ENCODE measurements around the gene SP140L.
"Not testable (repeated sequence)": the region's sequence is repeated elsewhere in the genome, so short reads cannot be mapped to it uniquely, and the experiment has no call there.

The SP140L gene

GRCh38 chr2:230384986-230385385, 58.0 kb downstream of the SP140L start:
- DNase-seq = no peak

DNA sequence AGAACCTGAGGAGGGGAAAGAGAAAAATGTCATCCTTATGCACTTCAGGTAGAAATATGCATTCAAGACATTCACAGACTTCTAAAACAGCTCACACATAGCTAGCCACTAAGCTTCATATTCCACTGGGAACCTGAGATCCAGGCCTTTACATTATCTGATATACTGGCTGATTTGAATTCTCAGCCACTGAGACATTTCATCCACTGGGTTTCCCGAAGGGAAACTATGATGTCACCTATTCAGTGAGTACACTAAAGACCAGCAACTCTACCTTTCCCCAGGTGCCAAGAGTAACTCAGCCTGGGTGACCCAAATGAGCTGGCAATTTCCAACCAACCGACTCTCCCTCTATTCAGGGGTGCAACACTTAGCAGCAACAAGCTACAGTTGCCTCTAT, 67.3 kb downstream of the SP140L start:
- DNase-seq = no peak

GRCh38 chr2:230398698-230399097, 71.7 kb downstream of the SP140L start:
- DNase-seq = not testable (repeated sequence)

GRCh38 chr2:230400041-230400440, 73.0 kb downstream of the SP140L start:
- no peak for DNase-seq

- DNase-seq = no peak
Observed at GRCh38 chr2:230400454-230400853, 73.5 kb downstream of the SP140L start.

GRCh38 chr2:230401026-230401425, 74.0 kb downstream of the SP140L start:
- DNase-seq = not testable (repeated sequence)

GRCh38 chr2:230403746-230404145, 76.8 kb downstream of the SP140L start:
- DNase-seq = no peak

DNA sequence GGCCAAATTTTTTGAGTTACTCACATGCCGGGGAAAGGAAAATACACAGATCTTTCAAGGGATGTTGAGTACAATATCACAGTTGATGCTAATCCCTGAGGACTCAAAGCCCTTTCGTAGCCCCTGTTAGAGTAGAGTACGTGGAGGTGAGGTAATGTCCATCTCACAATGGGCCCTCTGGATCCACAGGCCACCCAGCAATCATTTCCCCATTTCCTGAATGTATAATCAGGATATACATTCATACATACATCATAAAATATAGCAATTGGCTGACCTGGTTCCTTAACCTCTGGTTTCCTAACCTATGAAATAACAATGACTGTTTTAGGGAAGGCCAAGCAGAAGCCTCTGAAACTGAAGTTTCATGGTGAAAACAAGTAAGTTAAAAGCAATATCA, 78.8 kb downstream of the SP140L start:
- DNase-seq = no peak

DNA sequence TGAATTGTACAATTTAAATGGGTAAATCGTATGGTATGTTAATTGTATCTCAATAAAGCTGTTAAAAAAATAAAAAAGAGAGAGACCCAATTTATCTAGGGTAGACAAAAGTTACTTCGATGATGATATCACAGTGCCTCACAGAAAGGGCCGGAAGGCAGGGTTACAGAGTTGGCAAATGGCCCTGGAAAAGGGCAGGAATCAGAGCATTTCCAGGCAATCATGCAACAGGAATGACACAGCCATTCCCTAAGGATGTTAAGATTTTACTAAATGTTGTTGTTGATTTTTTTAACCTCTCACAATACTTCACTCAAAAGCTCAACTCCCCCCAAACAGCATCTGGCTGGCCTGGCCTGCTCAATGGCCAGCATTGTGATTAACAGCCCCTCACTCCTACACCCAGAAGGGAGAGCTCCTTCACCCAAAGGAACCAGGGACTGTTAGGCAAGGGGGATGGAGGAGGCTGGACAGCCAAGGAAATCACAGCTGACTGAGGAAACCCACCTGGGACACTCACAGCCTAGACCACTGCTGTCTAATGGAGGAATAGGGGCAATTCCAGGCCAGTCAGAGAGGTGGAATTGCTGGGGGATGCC, 81.3 kb downstream of the SP140L start:
- no peak for DNase-seq

GRCh38 chr2:230409316-230409715, 82.3 kb downstream of the SP140L start:
- not testable (repeated sequence) for DNase-seq

DNA sequence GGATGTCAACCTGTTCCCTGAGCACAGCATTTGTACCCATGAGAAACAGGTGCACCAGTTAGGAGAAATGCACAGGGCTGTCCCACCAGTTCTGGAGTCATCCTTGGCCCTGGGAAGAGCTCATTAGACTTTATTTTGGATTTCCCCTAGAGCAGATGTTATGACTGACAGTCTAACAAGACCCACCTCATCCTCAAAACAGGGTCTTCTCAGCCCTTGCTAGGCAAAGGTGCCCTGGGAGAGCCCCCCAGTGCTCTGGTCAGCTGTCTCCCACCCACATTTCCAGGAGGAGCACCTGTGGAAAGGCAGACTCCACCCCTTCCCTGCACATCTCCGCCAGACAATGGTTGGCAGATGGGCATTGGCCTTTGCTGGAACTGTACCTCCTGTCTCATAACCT, 83.3 kb downstream of the SP140L start:
- DNase-seq = no peak

GRCh38 chr2:230410861-230411569, 84.0 kb downstream of the SP140L start:
- no peak for DNase-seq

DNA sequence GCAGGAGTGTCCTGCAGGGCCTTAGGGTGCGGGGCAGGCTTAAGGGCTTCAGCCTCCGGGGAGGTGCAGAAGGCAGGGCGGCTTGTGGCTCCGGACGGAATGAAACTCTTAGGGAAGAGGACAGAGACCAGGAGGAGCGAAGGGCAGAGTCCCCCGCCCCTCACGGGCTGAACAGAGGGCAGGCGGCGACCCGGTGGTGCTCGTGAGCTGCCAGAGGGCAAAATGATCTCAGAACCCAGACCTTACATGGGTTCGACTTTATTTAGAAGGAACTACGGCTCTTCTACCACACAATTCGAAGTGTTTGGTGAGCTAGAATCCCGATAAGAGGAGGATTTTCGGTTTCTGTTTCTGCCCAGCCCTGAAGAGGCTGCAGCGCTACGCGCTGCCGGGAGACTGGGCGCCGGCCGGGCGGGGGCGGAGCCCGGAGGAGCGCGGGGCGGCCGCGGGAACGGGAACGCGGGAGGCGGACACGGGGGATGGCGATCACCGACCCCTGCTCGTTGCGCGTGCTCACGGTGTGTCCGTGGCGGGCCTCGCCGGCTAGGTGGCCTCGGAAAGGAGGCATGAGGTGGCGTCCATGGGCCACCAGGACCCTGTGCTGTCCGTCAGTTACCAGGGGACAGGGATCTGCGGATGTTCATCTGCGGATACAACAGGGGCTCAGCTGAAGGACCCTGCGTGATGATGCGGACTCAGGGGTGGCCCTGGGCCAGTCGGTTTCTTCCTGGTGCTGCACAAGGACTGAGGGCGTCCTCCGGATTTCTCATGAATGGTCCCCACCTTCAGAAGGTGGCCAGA, 84.8 kb downstream of the SP140L start:
- peak; percentile 82 for DNase-seq

DNA sequence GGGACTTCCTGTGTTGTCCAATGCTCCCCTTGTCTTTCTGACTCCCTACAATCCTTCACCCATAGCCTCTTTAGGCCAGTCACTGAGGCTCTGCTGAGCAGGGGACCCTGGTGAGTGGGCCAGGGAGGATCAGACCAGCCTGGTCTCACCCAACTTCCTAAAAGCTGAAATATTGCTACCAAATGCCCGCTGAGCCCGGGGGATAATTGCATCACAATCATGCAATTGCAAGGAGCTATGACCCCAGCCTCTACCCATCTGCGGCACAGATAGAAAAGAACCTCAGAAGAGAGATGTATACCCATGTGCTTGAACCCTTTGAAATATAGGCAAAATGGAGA, 85.3 kb downstream of the SP140L start:
- no peak for DNase-seq

DNA sequence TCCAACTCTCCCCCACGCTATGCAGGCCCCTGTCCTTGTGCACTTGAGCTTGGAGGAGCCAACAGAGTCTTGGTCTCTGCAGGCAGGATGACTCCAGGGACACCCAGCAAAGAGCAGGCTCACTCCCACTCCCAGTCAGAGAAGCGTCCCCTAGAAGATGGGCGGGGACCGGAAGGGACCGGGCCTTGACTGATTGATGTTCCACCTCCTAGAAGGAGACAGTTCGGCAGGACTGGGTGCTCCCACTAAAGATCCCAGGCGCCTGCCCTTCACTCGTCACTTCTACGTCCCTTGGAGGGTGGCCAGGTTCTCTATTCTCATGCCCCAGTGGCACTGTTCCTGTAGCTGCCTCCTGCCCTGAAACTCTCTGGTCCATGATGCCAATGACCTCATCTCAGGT, 85.9 kb downstream of the SP140L start:
- DNase-seq = no peak

GRCh38 chr2:230413479-230413878, 86.5 kb downstream of the SP140L start:
- DNase-seq = no peak

- DNase-seq = no peak
Observed at GRCh38 chr2:230414302-230414701, 87.3 kb downstream of the SP140L start.

GRCh38 chr2:230416061-230416721, 89.2 kb downstream of the SP140L start, which contains the start of gene SP100:
Gene SP100, plus strand, starts transcription at chr2:230416201. Its CDS starts 96 bp downstream, at chr2:230416297.
- DNase-seq = peak; percentile 83

GRCh38 chr2:230417436-230417835, 90.4 kb downstream of the SP140L start:
- no peak for DNase-seq

- no peak for DNase-seq
Observed at GRCh38 chr2:230418341-230419016, 91.5 kb downstream of the SP140L start.

DNA sequence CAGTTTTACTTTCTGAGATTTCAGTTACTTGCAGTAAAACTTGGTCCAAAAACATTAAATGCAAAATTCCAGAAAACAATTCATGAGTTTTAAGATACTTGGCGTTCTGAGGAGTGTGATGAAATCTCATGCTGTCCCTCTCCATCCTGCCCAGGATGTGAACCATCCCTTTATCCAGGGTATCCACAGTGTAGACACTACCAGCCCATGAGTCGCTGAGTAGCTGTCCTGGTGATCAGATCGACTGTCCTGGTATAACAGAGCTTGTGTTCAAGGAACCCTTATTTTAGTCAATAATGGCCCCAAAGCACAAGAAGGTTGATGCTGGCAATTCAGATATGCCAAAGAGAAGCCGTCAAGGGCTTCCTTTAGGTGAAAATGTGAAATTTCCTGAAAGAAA, 92.2 kb downstream of the SP140L start:
- DNase-seq = no peak

- DNase-seq = no peak
Observed at GRCh38 chr2:230422149-230422548, 95.2 kb downstream of the SP140L start.

Measured in activated CD8-positive, alpha-beta memory T cell treated with anti-CD3 and anti-CD28 coated beads, Interleukin-2, amount 50 U/mL, for 48 hours (primary cell).